ENCODE data around the gene LRCOL1. TPM values are rescaled to one million over a fixed set of nuclear protein-coding genes. Genes with fewer than 3 reads are reported as not detected.

Gene LRCOL1
- total RNA-seq, 8 experiments from 2014 or later = 0.16 to 1.0 (median 0.45) TPM; not detected in 4

DNA sequence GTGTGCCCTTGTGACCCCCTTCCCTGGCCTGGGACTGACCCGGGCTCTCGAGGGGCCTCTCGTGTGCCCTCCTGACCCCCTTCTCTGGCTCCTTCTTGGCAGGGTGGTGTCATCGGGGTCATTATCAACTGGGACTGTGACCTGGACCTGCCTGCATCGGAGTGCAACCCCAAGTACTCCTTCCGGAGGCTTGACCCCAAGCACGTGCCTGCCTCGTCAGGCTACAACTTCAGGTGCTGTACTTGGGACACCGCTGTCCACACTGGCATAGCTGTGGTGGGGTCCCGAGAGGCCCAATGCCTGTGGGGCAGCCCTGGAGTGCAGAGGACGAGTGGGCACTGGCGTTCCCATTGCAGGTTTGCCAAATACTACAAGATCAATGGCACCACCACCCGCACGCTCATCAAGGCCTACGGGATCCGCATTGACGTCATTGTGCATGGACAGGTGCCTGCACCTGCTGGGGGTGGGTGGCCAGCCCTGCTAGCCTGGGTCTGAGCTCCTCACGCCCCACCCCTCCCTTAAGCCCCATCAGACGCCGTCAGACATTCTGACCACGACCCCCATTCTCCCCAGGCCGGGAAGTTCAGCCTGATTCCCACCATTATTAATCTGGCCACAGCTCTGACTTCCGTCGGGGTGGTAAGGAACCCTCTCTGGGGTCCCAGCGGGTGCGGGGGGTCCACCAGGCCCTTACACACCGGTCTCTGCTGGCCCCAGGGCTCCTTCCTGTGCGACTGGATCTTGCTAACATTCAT, 10.7 kb upstream of the LRCOL1 start:
- 47 to 92% methylated on average over 3 to 4 of the region's 28 CpGs; no CpG with 5 or more reads in 8 of the 10 experiments for WGBS, 10 experiments
- in situ Hi-C loops (cut with MboI; ENCODE audit: low pct_unique_long_range_greater_than_20kb in 2 of 9, low sequenced_read_pairs in 9 of 9, unreplicated experiment in 9 of 9) = loop anchor here in 3 of 9 experiments (25.0 kb wide), 2 partner anchors 209 to 459 kb away; no protein-coding TSS in a partner anchor
- no peak for ATAC-seq (replicated peaks in 6 of 8)
- no peak overlapping the region for H3K27ac ChIP-seq
- H3K4me1 ChIP-seq (replicated peaks in 1 of 2) = peaks cover 7 to 15% of the 10 kb centered on the region in 2 donors
- no peak overlapping the region for H3K4me3 ChIP-seq

DNA sequence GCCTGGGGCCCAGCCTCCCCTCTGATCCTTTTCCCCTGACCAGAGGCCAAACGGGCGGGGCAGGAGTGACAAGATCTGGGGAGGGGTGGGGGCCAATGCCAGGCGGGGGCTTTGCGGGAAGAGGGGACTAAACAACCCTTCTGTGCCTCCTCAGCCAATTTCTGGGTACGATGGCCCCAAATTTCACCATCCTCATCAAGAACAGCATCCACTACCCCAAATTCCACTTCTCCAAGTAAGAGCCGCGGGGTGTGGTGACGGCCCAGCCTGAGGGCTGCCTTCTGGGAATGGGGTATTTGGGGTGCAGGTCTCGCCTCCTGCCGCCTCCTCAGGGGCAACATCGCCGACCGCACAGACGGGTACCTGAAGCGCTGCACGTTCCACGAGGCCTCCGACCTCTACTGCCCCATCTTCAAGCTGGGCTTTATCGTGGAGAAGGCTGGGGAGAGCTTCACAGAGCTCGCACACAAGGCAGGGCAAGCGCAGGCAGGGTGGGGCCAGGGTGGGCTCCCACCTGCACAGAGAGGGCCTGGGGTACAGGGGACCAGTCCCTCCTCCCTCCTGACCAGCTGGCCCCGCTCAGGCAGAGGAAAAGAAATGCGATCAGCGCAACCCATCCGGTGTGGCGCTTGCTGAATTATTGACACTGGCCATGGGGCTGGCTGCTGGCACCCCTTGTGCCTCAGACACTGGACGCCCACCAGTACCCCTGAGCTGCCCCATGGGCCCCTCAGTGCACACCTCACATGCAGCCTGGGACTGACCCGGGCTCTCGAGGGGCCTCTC, 9.9 kb upstream of the LRCOL1 start:
- 0 to 55% (median 40%) methylated on average over 1 to 5 of the region's 29 CpGs; no CpG with 5 or more reads in 5 of the 10 experiments for WGBS, 10 experiments
- peaks cover 7 to 15% of the 10 kb centered on the region in 2 donors for H3K4me1 ChIP-seq (replicated peaks in 1 of 2)

DNA sequence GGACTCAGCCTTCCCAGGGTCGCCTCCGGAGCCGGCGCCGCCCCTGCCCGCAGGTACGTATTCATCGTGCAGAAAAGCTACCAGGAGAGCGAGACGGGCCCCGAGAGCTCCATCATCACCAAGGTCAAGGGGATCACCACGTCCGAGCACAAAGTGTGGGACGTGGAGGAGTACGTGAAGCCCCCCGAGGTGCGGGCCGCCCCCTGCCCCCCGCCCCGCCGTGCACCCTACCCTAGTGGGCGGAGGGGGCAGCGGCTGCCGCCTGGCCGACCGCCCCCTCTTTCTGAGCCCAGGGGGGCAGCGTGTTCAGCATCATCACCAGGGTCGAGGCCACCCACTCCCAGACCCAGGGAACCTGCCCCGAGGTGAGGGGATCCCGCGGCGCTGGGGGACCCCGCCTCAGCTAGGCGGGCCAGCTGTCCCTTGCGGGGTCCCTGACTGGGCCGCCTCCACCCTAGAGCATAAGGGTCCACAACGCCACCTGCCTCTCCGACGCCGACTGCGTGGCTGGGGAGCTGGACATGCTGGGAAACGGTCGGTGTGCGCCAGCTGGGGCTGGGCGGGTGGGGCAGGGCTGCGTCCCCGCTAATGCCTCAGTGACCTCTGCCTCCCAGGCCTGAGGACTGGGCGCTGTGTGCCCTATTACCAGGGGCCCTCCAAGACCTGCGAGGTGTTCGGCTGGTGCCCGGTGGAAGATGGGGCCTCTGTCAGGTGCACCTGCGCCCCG, 9.2 kb upstream of the LRCOL1 start:
- Histone ChIP-seq H3K4me3 (no peak overlapping the region), H3K27ac (no peak overlapping the region), H3K4me1 (replicated peaks in 1 of 2) (peaks cover 7 to 15% of the 10 kb centered on the region in 2 donors)
- in situ Hi-C loops (cut with MboI; ENCODE audit: low pct_unique_long_range_greater_than_20kb in 2 of 9, low sequenced_read_pairs in 9 of 9, unreplicated experiment in 9 of 9) = loop anchor here in 3 of 9 experiments (25.0 kb wide), 2 partner anchors 207 to 457 kb away; no protein-coding TSS in a partner anchor
- WGBS, 10 experiments = 20 to 40% methylated on average over 1 to 7 of the region's 53 CpGs; no CpG with 5 or more reads in 8 of the 10 experiments
- ATAC-seq (replicated peaks in 6 of 8) = no peak

More for the DNA sequence above, 9.9 kb upstream of the LRCOL1 start:
- no peak overlapping the region for H3K27ac ChIP-seq
- no peak overlapping the region for H3K4me3 ChIP-seq
- ATAC-seq (replicated peaks in 6 of 8) = peak in 1 of 8 experiments; percentile 5
- in situ Hi-C loops (cut with MboI; ENCODE audit: low pct_unique_long_range_greater_than_20kb in 2 of 9, low sequenced_read_pairs in 9 of 9, unreplicated experiment in 9 of 9) = loop anchor here in 3 of 9 experiments (25.0 kb wide), 2 partner anchors 208 to 458 kb away; no protein-coding TSS in a partner anchor

DNA sequence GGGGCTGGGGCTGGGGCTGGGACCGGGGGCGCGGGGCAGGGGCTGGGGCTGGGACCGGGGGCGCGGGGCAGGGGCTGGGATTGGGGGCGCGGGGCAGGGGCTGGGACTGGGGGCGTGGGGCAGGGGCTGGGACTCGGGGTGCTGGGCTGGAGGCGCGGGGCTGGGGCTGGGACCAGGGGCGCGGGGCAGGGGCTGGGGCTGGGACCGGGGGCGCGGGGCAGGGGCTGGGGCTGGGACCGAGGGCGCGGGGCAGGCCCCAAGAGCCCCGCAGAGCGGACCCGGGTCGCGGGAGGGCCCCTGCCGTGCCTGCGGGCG, 8.6 kb upstream of the LRCOL1 start:
- in situ Hi-C loops (cut with MboI; ENCODE audit: low pct_unique_long_range_greater_than_20kb in 2 of 9, low sequenced_read_pairs in 9 of 9, unreplicated experiment in 9 of 9) = loop anchor here in 3 of 9 experiments (25.0 kb wide), 2 partner anchors 207 to 457 kb away; no protein-coding TSS in a partner anchor
- no peak overlapping the region for H3K4me3 ChIP-seq
- WGBS, 10 experiments = no CpG with 5 or more reads among the region's 28 CpGs

DNA sequence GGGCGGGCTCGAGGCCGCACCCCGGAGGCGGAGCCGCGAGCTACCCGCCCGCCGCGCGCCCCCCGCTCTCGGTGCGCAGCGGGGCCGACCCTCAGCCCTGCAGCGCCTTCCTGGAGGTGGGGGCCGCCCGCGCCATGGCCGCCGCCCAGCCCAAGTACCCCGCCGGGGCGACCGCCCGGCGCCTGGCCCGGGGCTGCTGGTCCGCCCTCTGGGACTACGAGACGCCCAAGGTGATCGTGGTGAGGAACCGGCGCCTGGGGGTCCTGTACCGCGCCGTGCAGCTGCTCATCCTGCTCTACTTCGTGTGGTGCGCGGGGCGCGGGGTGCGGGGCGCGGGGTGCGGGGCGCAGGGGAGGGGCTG, 8.3 kb upstream of the LRCOL1 start, which contains the start of gene P2RX2:
Gene P2RX2 (plus strand): TSS at position 94 of the 361 bp plus-strand sequence. CDS start 41 bp downstream, at position 135.
- in situ Hi-C loops (cut with MboI; ENCODE audit: low pct_unique_long_range_greater_than_20kb in 2 of 9, low sequenced_read_pairs in 9 of 9, unreplicated experiment in 9 of 9) = loop anchor here in 3 of 9 experiments (25.0 kb wide), 2 partner anchors 206 to 456 kb away; no protein-coding TSS in a partner anchor
- peaks cover 7 to 15% of the 10 kb centered on the region in 2 donors for H3K4me1 ChIP-seq (replicated peaks in 1 of 2)
- WGBS, 10 experiments = no CpG with 5 or more reads among the region's 49 CpGs
- ATAC-seq (replicated peaks in 6 of 8) = peak in 5 of 8 experiments; percentile 4 to 28 (median 9)
- no peak within 1 kb of the TSS for H3K27ac ChIP-seq
- peak within 1 kb of the TSS; percentile 10 to 17 (median 15) for H3K4me3 ChIP-seq

More for the DNA sequence above, 8.6 kb upstream of the LRCOL1 start:
- H3K4me1 ChIP-seq (replicated peaks in 1 of 2) = peaks cover 7 to 15% of the 10 kb centered on the region in 2 donors
- H3K27ac ChIP-seq = no peak overlapping the region
- no peak for ATAC-seq (replicated peaks in 6 of 8)

DNA sequence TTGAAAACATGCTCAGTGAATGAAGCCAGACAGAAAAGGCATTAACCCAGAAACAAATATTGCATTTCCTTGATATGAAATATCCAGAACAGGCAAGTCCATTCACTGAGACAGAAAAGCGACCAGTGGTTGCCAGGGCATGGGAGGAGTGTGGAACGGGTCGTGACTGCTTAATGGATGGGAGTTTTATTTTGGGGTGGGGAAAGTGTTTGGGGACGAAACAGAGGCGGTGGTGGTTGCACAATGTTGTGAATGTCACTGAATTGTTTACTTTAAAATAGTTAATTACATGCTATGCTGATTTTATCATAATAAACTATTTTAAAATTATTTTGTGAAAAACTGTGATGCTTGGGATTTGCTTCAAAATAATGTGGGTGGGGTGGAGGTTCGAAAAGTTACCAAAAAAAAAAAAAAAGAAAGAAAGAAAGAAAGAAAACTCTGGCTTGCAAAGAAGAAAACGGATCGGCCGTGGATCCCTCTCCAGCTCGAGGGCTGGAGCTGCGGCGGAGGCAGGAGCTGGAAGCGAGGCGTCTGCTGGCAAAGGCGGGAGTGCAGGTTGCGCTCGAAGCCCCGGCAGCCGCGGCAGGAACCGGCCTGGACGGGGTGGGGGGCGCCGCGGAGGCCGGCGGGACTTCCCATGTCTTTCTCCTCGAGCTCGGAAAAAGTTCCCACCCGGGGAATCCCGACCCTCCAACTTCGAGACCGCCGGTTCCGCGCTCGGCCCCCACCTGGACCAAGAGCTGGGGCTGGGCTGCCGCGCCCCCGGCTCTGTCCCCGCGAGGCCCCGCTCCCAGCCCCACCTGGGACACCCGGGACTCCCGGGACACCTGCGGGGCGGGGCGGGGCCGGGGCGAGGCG, 7.7 kb upstream of the LRCOL1 start:
- peak in 3 of 8 experiments; percentile 2 to 17 (median 8) for ATAC-seq (replicated peaks in 6 of 8)
- 1 to 67% (median 12%) methylated on average over 1 to 25 of the region's 51 CpGs for WGBS, 10 experiments
- H3K4me1 ChIP-seq (replicated peaks in 1 of 2) = peaks cover 7 to 11% of the 10 kb centered on the region in 2 donors
- H3K4me3 ChIP-seq = peak overlapping the region; percentile 10 to 17 (median 15)
- no peak overlapping the region for H3K27ac ChIP-seq
- in situ Hi-C loops (cut with MboI; ENCODE audit: low pct_unique_long_range_greater_than_20kb in 2 of 9, low sequenced_read_pairs in 9 of 9, unreplicated experiment in 9 of 9) = loop anchor here in 3 of 9 experiments (25.0 kb wide), 2 partner anchors 206 to 456 kb away; no protein-coding TSS in a partner anchor

DNA sequence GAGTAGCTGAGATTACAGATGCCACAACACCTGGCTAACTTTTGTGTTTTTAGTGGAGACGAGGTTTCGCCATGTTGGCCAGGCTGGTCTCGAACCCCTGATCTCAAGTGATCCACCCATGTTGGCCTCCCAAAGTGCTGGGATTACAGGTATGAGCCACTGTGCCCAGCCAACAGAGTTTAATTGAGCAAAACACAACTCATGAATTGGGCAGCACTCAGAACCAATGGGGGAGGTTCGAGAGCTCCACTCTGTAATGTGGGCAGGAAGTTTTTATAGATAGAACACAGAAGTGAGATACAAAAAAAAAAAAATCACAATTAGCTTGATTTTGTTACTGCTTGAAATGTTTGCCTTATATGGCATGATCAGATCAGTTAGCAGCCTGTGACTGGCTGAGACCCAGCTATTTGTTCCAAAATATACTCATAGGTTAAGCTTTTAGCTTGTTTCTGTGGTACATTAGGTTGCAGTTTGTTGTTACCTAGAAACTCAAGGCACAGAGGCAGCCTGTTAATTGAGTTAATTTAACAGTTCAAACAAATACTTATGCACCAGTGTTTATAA, 6.8 kb upstream of the LRCOL1 start:
- in situ Hi-C loops (cut with MboI; ENCODE audit: low pct_unique_long_range_greater_than_20kb in 2 of 9, low sequenced_read_pairs in 9 of 9, unreplicated experiment in 9 of 9) = loop anchor here in 3 of 9 experiments (25.0 kb wide), 2 partner anchors 205 to 455 kb away; no protein-coding TSS in a partner anchor
- Histone ChIP-seq H3K27ac (no peak overlapping the region), H3K4me3 (no peak overlapping the region), H3K4me1 (replicated peaks in 1 of 2) (peaks cover under 1 to 3% of the 10 kb centered on the region in 2 donors)
- 37 to 83% (median 63%) methylated on average over 1 to 4 of the region's 4 CpGs; no CpG with 5 or more reads in 4 of the 10 experiments for WGBS, 10 experiments
- no peak for ATAC-seq (replicated peaks in 6 of 8)

- in situ Hi-C loops (cut with MboI; ENCODE audit: low pct_unique_long_range_greater_than_20kb in 2 of 9, low sequenced_read_pairs in 9 of 9, unreplicated experiment in 9 of 9) = loop anchor here in 3 of 9 experiments (25.0 kb wide), 2 partner anchors 203 to 453 kb away; no protein-coding TSS in a partner anchor
- 17 to 65% (median 52%) methylated on average over 1 to 11 of the region's 16 CpGs; no CpG with 5 or more reads in 6 of the 10 experiments for WGBS, 10 experiments
- H3K4me3 ChIP-seq = no peak overlapping the region
- no peak for ATAC-seq (replicated peaks in 6 of 8)
- H3K4me1 ChIP-seq (replicated peaks in 1 of 2) = peaks cover 0 to 3% of the 10 kb centered on the region in 2 donors
- H3K27ac ChIP-seq = no peak overlapping the region
Measured at GRCh38 chr12:132615579-132616038, 5.2 kb upstream of the LRCOL1 start.

DNA sequence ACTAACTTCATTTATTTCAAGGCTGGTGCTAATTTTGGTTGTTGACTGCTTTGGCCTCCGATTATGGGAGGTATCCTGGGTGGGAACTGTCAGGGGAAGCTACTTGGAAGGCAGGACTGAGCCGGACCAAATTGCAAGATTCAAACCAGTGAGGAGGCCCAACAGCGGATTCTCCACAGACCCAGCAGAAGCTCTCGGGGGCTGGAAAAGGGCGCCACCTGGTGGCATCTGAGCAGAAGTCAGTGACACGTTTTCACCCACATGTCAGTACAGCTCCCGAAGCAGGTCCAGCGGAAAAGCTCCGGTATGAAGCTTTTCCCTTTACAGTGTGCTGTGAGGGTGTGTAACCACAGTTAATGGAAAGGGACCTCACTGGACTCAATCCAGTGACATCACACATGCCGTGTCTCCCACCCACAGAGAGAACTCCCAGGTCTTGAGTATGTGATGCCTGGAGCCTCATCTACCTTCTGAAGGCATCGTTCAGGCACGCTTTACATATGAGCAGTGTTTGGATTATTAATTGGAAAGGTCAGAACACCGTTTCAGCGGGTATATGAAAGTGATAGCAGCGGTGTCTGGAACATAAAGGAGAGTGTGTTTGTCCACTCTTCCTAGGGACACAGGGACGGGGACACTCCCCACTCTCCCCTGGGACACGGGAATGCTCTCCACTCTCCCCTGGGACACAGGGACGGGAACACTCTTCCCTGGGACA, 4.6 kb upstream of the LRCOL1 start:
- Histone ChIP-seq H3K4me1 (replicated peaks in 1 of 2) (peaks cover 0 to 3% of the 10 kb centered on the region in 2 donors), H3K27ac (no peak overlapping the region), H3K4me3 (no peak overlapping the region)
- peak; percentile 82 to 95 (median 86) for ATAC-seq (replicated peaks in 6 of 8)
- in situ Hi-C loops (cut with MboI; ENCODE audit: low pct_unique_long_range_greater_than_20kb in 2 of 9, low sequenced_read_pairs in 9 of 9, unreplicated experiment in 9 of 9) = loop anchor here in 3 of 9 experiments (25.0 kb wide), 2 partner anchors 203 to 453 kb away; no protein-coding TSS in a partner anchor
- WGBS, 10 experiments = 0 to 67% (median 7%) methylated on average over 1 to 14 of the region's 18 CpGs; no CpG with 5 or more reads in 2 of the 10 experiments

- 20 to 80% (median 45%) methylated on average over 1 to 5 of the region's 5 CpGs; no CpG with 5 or more reads in 3 of the 10 experiments for WGBS, 10 experiments
- Histone ChIP-seq H3K27ac (no peak overlapping the region), H3K4me3 (no peak overlapping the region), H3K4me1 (replicated peaks in 1 of 2) (peaks cover 0 to 3% of the 10 kb centered on the region in 2 donors)
- in situ Hi-C loops (cut with MboI; ENCODE audit: low pct_unique_long_range_greater_than_20kb in 2 of 9, low sequenced_read_pairs in 9 of 9, unreplicated experiment in 9 of 9) = loop anchor here in 3 of 9 experiments (25.0 kb wide), 2 partner anchors 202 to 452 kb away; no protein-coding TSS in a partner anchor
- no peak for ATAC-seq (replicated peaks in 6 of 8)
Measured at GRCh38 chr12:132614029-132614428, 3.6 kb upstream of the LRCOL1 start.
